HG03571 (cell line): Measurements from ENCODE around the gene ARG2.
"Not testable (repeated sequence)": the region's sequence is repeated elsewhere in the genome, so short reads cannot be mapped to it uniquely, and the experiment has no call there.

Source experiments
- ATAC-seq: cut with Tn5 transposase; IDR thresholded peaks from one replicate; pipeline ENCODE4 v1.9.1; 2021; ENCODE audit not compliant: unreplicated experiment

ARG2 gene

GRCh38 chr14:67584978-67585377 lies 34.7 kb upstream of the ARG2 start:
- ATAC-seq, result no peak

GRCh38 chr14:67586369-67586768 lies 33.4 kb upstream of the ARG2 start:
- no peak for ATAC-seq

- no peak for ATAC-seq
Measured at GRCh38 chr14:67589204-67589770, 30.4 kb upstream of the ARG2 start.

- not testable (repeated sequence) for ATAC-seq
Measured at GRCh38 chr14:67593650-67594049, 26.1 kb upstream of the ARG2 start.

- no peak for ATAC-seq
Measured at GRCh38 chr14:67595392-67595791, 24.3 kb upstream of the ARG2 start.

- ATAC-seq, result peak; percentile 85
Measured at GRCh38 chr14:67599698-67600561, 19.8 kb upstream of the ARG2 start, which contains the start of gene PIGH. TSS of gene PIGH (minus strand) at chr14:67600268. CDS start at chr14:67600203, 65 bp downstream.

GRCh38 chr14:67600562-67600974 lies 19.2 kb upstream of the ARG2 start:
- not testable (repeated sequence) for ATAC-seq

- ATAC-seq, result no peak
Measured at GRCh38 chr14:67602076-67602475, 17.6 kb upstream of the ARG2 start.

- ATAC-seq, result peak; percentile 70
Measured at GRCh38 chr14:67602995-67603545, 16.6 kb upstream of the ARG2 start.

- no peak for ATAC-seq
Measured at GRCh38 chr14:67607646-67608045, 12.1 kb upstream of the ARG2 start.

GRCh38 chr14:67609642-67610310 lies 9.9 kb upstream of the ARG2 start:
- ATAC-seq, result no peak

GRCh38 chr14:67610491-67610890 lies 9.2 kb upstream of the ARG2 start:
- ATAC-seq, result no peak

- no peak for ATAC-seq
Measured at GRCh38 chr14:67618617-67619063, 1.1 kb upstream of the ARG2 start.

GRCh38 chr14:67620217-67620785 lies 581 bp downstream of the ARG2 start:
- ATAC-seq, result no peak

GRCh38 chr14:67622675-67623074 lies 3.0 kb downstream of the ARG2 start:
- no peak for ATAC-seq

GRCh38 chr14:67623114-67623513 lies 3.4 kb downstream of the ARG2 start:
- no peak for ATAC-seq

- not testable (repeated sequence) for ATAC-seq
Measured at GRCh38 chr14:67626131-67626530, 6.4 kb downstream of the ARG2 start.

- no peak for ATAC-seq
Measured at GRCh38 chr14:67627519-67627918, 7.8 kb downstream of the ARG2 start.

GRCh38 chr14:67630186-67630585 lies 10.5 kb downstream of the ARG2 start:
- ATAC-seq, result no peak

- no peak for ATAC-seq
Measured at GRCh38 chr14:67630938-67631337, 11.2 kb downstream of the ARG2 start.
